ENCODE data around the gene NKD1. TPM values are rescaled to one million over a fixed set of nuclear protein-coding genes. Genes with fewer than 3 reads are reported as not detected.

NKD1 gene
- total and polyA plus RNA-seq, 3 experiments from 2014 or later = 0.45 to 1.5 (median 1.2) TPM

DNA sequence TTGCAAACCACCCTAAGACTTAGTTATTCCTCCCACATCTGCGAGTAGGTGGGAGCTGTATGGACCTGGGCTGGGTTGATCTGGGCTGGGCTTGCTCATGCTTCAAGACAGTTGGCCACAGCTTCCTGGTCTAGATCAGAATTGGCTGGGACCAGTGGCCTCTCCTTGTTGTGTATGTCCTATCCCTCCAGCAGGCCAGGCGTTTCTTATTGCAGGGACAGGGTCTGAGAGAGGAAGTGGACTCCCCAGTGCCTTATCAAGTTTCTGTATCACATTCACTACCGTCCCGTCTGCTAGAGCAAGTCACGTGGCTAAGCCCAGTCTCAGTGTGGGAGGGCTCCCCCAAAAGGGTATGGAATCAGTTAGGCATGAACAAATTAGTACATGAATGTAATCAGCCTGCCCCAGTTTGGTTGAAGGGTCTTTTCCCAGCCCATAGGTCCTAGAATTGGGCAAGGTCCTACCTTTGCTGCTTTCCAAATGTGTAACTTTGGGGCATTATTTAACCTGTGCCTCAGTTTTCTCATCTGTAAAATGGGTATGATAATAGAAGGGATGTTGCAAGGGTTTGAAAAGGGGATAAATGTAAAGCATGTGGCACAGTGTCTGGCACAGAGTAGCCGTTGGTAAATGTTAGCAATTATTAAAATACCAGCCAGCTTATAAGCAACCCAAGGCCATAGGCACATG is 36.0 kb downstream of the NKD1 start:
- ChIA-PET CTCF (interaction anchor here (1.0 kb wide), 1 partner anchor 134 kb away, joined by 3 read pairs; no protein-coding TSS in a partner anchor), POLR2A (no interaction called here)
- Mint-ChIP-seq H3K4me1 (peaks cover 7 to 20% (median 14%) of the 10 kb centered on the region in 3 donors), H3K27me3 (peaks cover 0 to 2% of the 10 kb centered on the region in 2 donors), H3K36me3 (peaks cover 0 to 5% (median 0%) of the 10 kb centered on the region in 3 donors), H3K9me3 (peaks cover 0 to 4% (median 0%) of the 10 kb centered on the region in 5 donors), H3K4me3 (no peak overlapping the region), H3K27ac (peak overlapping the region in 2 of 8 donors; percentile 5 to 47)
- H3K36me3 ChIP-seq (ENCODE audit: insufficient read depth, low read length) = no peaks in the 10 kb centered on the region
- no peak overlapping the region for H3K4me3 ChIP-seq (ENCODE audit: low read length)
- peaks cover 16% of the 10 kb centered on the region for H3K4me1 ChIP-seq (ENCODE audit: insufficient read depth, low read length)
- no peaks in the 10 kb centered on the region for H3K9me3 ChIP-seq (ENCODE audit: low read length)
- H3K27me3 ChIP-seq (ENCODE audit: insufficient read depth, low read length, poor library complexity, severe bottlenecking) = no peaks in the 10 kb centered on the region
- H3K27ac ChIP-seq (ENCODE audit: low read depth, low read length) = no peak overlapping the region
- DNase-seq = no peak

DNA sequence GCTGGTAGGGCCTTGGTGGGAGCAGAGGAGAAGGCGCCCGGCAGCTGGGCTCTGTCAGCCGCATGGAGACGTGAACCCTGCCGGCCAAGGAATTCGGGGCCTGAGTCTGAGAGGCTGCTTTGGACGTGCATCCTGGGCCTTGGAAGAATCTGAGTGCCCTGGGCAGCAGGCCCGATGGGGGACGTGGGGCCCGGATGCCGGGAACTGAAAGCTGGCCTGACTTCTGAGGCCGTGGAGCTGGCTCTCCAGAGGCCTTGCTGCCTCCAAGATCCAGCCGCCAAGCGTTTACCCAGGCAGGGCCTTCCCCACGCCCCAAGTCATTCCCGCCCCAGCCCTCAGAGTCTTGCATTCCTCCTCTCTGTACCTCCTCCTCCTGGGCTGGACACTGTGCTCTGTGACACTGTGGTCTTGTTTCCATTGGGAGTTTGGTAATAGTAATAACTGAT is 37.2 kb downstream of the NKD1 start:
- Histone ChIP-seq H3K36me3 (ENCODE audit: insufficient read depth, low read length) (no peaks in the 10 kb centered on the region), H3K9me3 (ENCODE audit: low read length) (no peaks in the 10 kb centered on the region), H3K4me1 (ENCODE audit: insufficient read depth, low read length) (peaks cover 21% of the 10 kb centered on the region), H3K27ac (ENCODE audit: low read depth, low read length) (no peak overlapping the region), H3K4me3 (ENCODE audit: low read length) (no peak overlapping the region), H3K27me3 (ENCODE audit: insufficient read depth, low read length, poor library complexity, severe bottlenecking) (no peaks in the 10 kb centered on the region)
- peaks cover 0 to 4% (median 0%) of the 10 kb centered on the region in 3 donors for H3K36me3 Mint-ChIP-seq
- H3K4me3 Mint-ChIP-seq = no peak overlapping the region
- H3K4me1 Mint-ChIP-seq = peaks cover 15 to 32% (median 25%) of the 10 kb centered on the region in 3 donors
- H3K27ac Mint-ChIP-seq = no peak overlapping the region
- ChIA-PET CTCF (no interaction called here), POLR2A (no interaction called here)
- H3K9me3 Mint-ChIP-seq = peaks cover 0 to 4% (median 0%) of the 10 kb centered on the region in 5 donors
- no peak for DNase-seq
- peaks cover 0 to 2% of the 10 kb centered on the region in 2 donors for H3K27me3 Mint-ChIP-seq

DNA sequence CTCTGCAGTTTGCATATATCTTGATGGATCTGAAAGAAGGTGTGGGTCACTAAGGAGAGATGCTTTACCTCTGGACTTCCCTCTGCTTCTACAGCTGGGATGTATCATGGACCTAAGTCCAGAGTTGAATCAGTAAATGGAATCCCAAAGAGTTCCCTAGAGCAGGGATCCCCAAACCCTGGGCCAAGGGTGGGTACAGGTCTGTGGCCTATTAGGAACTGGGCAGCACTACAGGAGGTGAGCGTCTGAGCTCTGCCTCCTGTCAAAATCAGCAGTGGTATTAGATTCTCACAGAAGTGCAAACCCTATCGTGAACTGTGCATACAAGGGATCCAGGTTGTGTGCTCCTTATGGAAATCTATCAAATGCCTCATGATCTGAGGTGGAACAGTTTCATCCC is 39.3 kb downstream of the NKD1 start:
- CTCF ChIA-PET = interaction anchor here (1.3 kb wide), 1 partner anchor 100 kb away, joined by 3 read pairs; no protein-coding TSS in a partner anchor
- H3K27ac ChIP-seq (ENCODE audit: low read depth, low read length) = no peak overlapping the region

DNA sequence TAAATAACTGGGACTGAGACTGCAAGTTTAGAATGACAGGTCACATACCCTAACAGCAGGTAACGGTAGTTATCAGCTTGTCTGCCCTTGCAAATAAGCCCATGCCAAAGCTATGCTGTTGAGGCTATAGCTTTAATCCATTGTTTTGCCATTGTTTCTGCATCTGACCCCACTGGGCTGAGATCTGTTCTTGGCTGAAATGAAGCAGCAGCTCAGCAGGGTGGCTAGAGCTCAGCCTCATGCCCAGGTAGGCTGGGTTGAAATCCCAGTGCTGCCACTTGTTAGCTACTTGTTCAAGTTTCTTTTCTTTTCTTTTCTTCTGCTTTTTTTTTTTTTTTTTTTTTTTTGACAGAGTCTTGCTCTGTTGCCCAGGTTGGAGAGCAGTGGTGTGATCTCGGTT is 40.1 kb downstream of the NKD1 start:
- Mint-ChIP-seq H3K27me3 (peaks cover 0 to 4% of the 10 kb centered on the region in 2 donors), H3K4me1 (peaks cover 15 to 27% (median 25%) of the 10 kb centered on the region in 3 donors), H3K4me3 (no peak overlapping the region), H3K27ac (no peak overlapping the region), H3K36me3 (peaks cover 0 to 2% (median 0%) of the 10 kb centered on the region in 3 donors), H3K9me3 (peaks cover 0 to 4% (median 0%) of the 10 kb centered on the region in 5 donors)
- CTCF ChIA-PET = no interaction called here
- Histone ChIP-seq H3K4me3 (ENCODE audit: low read length) (no peak overlapping the region), H3K9me3 (ENCODE audit: low read length) (no peaks in the 10 kb centered on the region), H3K27ac (ENCODE audit: low read depth, low read length) (no peak overlapping the region), H3K27me3 (ENCODE audit: insufficient read depth, low read length, poor library complexity, severe bottlenecking) (no peaks in the 10 kb centered on the region), H3K36me3 (ENCODE audit: insufficient read depth, low read length) (no peaks in the 10 kb centered on the region), H3K4me1 (ENCODE audit: insufficient read depth, low read length) (peaks cover 21% of the 10 kb centered on the region)
- POLR2A ChIA-PET = interaction anchor here (0.7 kb wide), 1 partner anchor 12 kb away, joined by 4 read pairs; no protein-coding TSS in a partner anchor
- no peak for DNase-seq

More for the DNA sequence above, 39.3 kb downstream of the NKD1 start:
- Mint-ChIP-seq H3K4me1 (peaks cover 15 to 27% (median 25%) of the 10 kb centered on the region in 3 donors), H3K4me3 (no peak overlapping the region), H3K27ac (peak overlapping the region in 2 of 8 donors; percentile 21 to 44), H3K9me3 (peaks cover 0 to 4% (median 0%) of the 10 kb centered on the region in 5 donors), H3K27me3 (peaks cover 0 to 5% of the 10 kb centered on the region in 2 donors), H3K36me3 (peaks cover 0 to 2% (median 0%) of the 10 kb centered on the region in 3 donors)
- POLR2A ChIA-PET = no interaction called here
- peaks cover 21% of the 10 kb centered on the region for H3K4me1 ChIP-seq (ENCODE audit: insufficient read depth, low read length)
- H3K9me3 ChIP-seq (ENCODE audit: low read length) = no peaks in the 10 kb centered on the region
- no peaks in the 10 kb centered on the region for H3K36me3 ChIP-seq (ENCODE audit: insufficient read depth, low read length)
- no peak for DNase-seq
- H3K27me3 ChIP-seq (ENCODE audit: insufficient read depth, low read length, poor library complexity, severe bottlenecking) = no peaks in the 10 kb centered on the region
- no peak overlapping the region for H3K4me3 ChIP-seq (ENCODE audit: low read length)

DNA sequence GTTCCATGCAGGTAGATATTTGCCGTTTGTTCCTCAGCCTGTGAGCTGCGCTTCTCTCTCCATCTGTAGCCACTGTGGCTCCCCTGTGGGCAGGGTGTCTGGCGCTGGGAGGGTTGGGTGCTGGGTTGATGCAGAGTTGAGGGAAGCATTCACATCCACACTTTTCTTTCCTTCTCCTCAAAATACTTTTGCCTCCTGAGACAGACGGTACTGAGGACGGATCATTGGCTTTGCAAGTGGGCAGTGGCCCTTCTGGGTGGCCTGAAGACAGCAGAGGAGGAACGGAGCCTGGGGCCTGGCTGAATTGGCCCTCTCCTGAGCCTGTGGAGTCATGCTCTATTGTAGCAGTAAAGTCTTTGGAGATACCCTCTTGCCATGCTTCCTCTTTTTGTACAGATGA is 43.0 kb downstream of the NKD1 start:
- H3K36me3 ChIP-seq (ENCODE audit: insufficient read depth, low read length) = no peaks in the 10 kb centered on the region
- Mint-ChIP-seq H3K4me3 (no peak overlapping the region), H3K9me3 (peaks cover 0 to 4% (median 0%) of the 10 kb centered on the region in 5 donors), H3K27me3 (peaks cover 0 to 4% of the 10 kb centered on the region in 2 donors), H3K27ac (no peak overlapping the region), H3K36me3 (peaks cover 0 to 2% (median 0%) of the 10 kb centered on the region in 3 donors), H3K4me1 (peaks cover 12 to 17% (median 17%) of the 10 kb centered on the region in 3 donors)
- H3K9me3 ChIP-seq (ENCODE audit: low read length) = no peaks in the 10 kb centered on the region
- no peak for DNase-seq
- H3K27me3 ChIP-seq (ENCODE audit: insufficient read depth, low read length, poor library complexity, severe bottlenecking) = no peaks in the 10 kb centered on the region
- peaks cover 14% of the 10 kb centered on the region for H3K4me1 ChIP-seq (ENCODE audit: insufficient read depth, low read length)
- no peak overlapping the region for H3K4me3 ChIP-seq (ENCODE audit: low read length)
- H3K27ac ChIP-seq (ENCODE audit: low read depth, low read length) = no peak overlapping the region
- CTCF ChIA-PET = no interaction called here
- POLR2A ChIA-PET = no interaction called here

DNA sequence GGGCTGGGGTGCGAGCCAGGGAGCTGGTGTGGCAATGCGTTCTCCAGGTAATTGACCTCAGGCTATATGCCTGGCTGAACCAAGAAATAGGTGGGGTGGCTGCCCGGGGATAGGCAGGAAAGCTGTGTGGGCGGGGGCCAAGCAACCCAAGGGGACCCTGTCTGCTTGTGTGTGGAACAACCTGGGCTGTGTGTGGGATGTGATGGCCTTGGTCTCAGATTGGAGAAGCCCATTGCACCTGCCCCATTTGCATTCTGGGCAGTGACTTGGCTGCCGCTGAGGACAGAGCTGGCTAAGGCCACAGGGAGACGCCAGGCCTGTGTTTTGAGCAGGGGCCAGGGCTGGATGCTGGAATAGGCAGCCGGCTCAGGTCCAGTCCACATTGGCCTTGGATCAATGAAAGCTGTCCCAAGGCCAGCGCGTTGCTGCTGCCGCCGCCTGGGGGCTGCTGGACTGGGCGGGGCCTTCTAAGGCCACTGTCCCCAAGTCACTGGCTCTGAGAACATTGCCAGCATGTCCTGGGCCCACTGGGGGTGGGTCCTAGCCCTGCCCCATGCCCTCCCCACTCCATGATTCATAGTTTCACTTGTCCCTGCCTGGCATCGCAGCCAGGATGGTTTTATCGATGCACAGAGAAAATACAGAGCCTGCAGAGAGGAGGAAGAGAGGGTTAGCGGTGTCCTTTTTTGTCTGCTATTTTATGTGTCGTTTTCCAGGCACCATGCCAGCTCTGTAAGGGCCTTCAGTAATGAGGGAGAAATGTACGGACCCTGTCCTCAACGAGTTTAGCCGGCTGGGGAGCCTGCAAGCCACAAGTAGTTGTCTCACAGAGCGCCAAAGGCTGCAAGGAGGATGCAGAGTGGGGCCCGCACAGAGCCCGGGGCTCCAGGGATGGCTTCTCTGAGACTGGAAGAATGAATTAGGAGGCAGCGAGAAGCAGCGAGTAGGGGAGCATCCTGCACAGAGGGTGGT is 43.9 kb downstream of the NKD1 start:
- DNase-seq = no peak
- no peak overlapping the region for H3K4me3 Mint-ChIP-seq
- CTCF ChIA-PET = no interaction called here

DNA sequence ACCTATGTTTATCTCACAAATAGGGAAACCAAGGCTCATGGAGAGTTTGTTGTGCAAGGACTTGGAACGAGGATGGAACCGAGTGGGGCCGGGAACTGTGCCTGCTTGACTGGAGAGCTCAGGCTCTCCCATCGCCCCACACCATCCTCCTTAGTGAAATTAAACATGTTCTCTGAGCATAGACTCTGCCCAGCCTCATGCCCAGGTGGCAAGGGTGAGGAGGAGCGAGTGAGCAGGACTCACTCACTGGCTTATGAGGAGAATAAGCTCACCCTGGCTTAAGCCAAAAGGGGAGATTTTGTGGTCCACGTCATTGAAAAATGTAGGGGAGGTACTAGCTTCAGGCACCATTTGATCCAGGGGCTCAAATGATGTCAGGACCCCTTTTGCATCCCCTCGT is 44.8 kb downstream of the NKD1 start:
- DNase-seq = no peak
- no peaks in the 10 kb centered on the region for H3K9me3 ChIP-seq (ENCODE audit: low read length)
- CTCF ChIA-PET = no interaction called here
- Mint-ChIP-seq H3K27me3 (peaks cover 0 to 4% of the 10 kb centered on the region in 2 donors), H3K27ac (peak overlapping the region in 1 of 8 donors; percentile 48), H3K9me3 (no peaks in the 10 kb centered on the region), H3K4me1 (peaks cover 14 to 17% (median 17%) of the 10 kb centered on the region in 3 donors), H3K36me3 (peaks cover 0 to 2% (median 0%) of the 10 kb centered on the region in 3 donors), H3K4me3 (no peak overlapping the region)
- POLR2A ChIA-PET = no interaction called here
- no peaks in the 10 kb centered on the region for H3K36me3 ChIP-seq (ENCODE audit: insufficient read depth, low read length)
- H3K27me3 ChIP-seq (ENCODE audit: insufficient read depth, low read length, poor library complexity, severe bottlenecking) = no peaks in the 10 kb centered on the region
- H3K27ac ChIP-seq (ENCODE audit: low read depth, low read length) = no peak overlapping the region
- no peak overlapping the region for H3K4me3 ChIP-seq (ENCODE audit: low read length)
- peaks cover 14% of the 10 kb centered on the region for H3K4me1 ChIP-seq (ENCODE audit: insufficient read depth, low read length)

More for the DNA sequence above, 43.9 kb downstream of the NKD1 start:
- peaks cover 0 to 4% of the 10 kb centered on the region in 2 donors for H3K27me3 Mint-ChIP-seq
- H3K4me1 Mint-ChIP-seq = peaks cover 14 to 17% (median 17%) of the 10 kb centered on the region in 3 donors
- Histone ChIP-seq H3K27ac (ENCODE audit: low read depth, low read length) (no peak overlapping the region), H3K4me1 (ENCODE audit: insufficient read depth, low read length) (peaks cover 14% of the 10 kb centered on the region), H3K27me3 (ENCODE audit: insufficient read depth, low read length, poor library complexity, severe bottlenecking) (no peaks in the 10 kb centered on the region), H3K9me3 (ENCODE audit: low read length) (no peaks in the 10 kb centered on the region), H3K4me3 (ENCODE audit: low read length) (no peak overlapping the region), H3K36me3 (ENCODE audit: insufficient read depth, low read length) (no peaks in the 10 kb centered on the region)
- peaks cover 0 to 4% (median 0%) of the 10 kb centered on the region in 5 donors for H3K9me3 Mint-ChIP-seq
- peaks cover 0 to 2% (median 0%) of the 10 kb centered on the region in 3 donors for H3K36me3 Mint-ChIP-seq
- no peak overlapping the region for H3K27ac Mint-ChIP-seq
- POLR2A ChIA-PET = no interaction called here

All from CD8-positive, alpha-beta memory T cell (primary cell).